B cell (primary cell): ENCODE results near the gene SMTN. TPM values are rescaled to one million over a fixed set of nuclear protein-coding genes. Genes with fewer than 3 reads are reported as not detected.
A peak's percentile ranks its signal among the peaks of the same experiment; 100 is the strongest.

Source experiments
- ATAC-seq: fragments of 200-7000 bp; cut with Tn5 transposase; one replicate; pipeline ENCODE4 v1.10.0; 2021; ENCODE audit warnings: low read depth, mild to moderate bottlenecking, moderate number of reproducible peaks, moderate library complexity
- CTCF ChIA-PET: fragments of 350-600 bp; sonication (Branson Sonifier 250); formaldehyde crosslinking; loops from one replicate; lab custom pipeline; 2021; ENCODE audit warnings: antibody characterized with exemption, inconsistent platforms; lab: Charles Lee
- POLR2A ChIA-PET: fragments of 350-600 bp; sonication (Branson Sonifier 250); formaldehyde crosslinking; loops from one replicate; lab custom pipeline; 2021; ENCODE audit warnings: antibody characterized with exemption; lab: Charles Lee
- DNase-seq: peaks from one replicate; pipeline ENCODE4 v3.0.0; 2013
- H2AFZ ChIP-seq: 2 replicates; pipeline ENCODE4 v1.6.1; 2012; ENCODE audit warnings: mild to moderate bottlenecking, low read depth, low read length; ENCODE audit not compliant: insufficient read depth, poor library complexity, severe bottlenecking
- H3K27ac ChIP-seq, 2 donors: 1 replicate in 1 of 2; 2 replicates in 1 of 2; pipeline ENCODE4 v1.5.1; 2012 to 2013; ENCODE audit warnings: low read length in 2 of 2, mild to moderate bottlenecking in 2 of 2, moderate library complexity in 1 of 2
- H3K27me3 ChIP-seq, 4 experiments: fragments of 200-600 bp in 1 of 4; sonication (generic) in 1 of 4; replicated peaks in 1 of 4; 1 replicate in 2 of 4; 2 replicates in 2 of 4; pipeline versions ENCODE4 v1.6.1 to v1.7.0; 2013 to 2016; ENCODE audit warnings: low read length in 3 of 4, mild to moderate bottlenecking in 2 of 4, mixed read lengths in 1 of 4, moderate library complexity in 1 of 4; ENCODE audit not compliant: insufficient read depth in 4 of 4, control insufficient read depth in 3 of 4; ENCODE audit errors: control extremely low read depth in 1 of 4
- H3K36me3 ChIP-seq, 2 experiments: replicated peaks in 1 of 2; 1 replicate in 1 of 2; 2 replicates in 1 of 2; pipeline versions ENCODE4 v1.6.1 to v1.7.1; 2013; ENCODE audit warnings: low read length in 1 of 2; ENCODE audit not compliant: insufficient read depth in 2 of 2, control insufficient read depth in 1 of 2; ENCODE audit errors: control extremely low read depth in 1 of 2, extremely low read depth in 1 of 2
- H3K4me1 ChIP-seq, 2 donors: fragments of 200-600 bp in 1 of 2; sonication (generic) in 1 of 2; 1 replicate in 1 of 2; 2 replicates in 1 of 2; pipeline versions ENCODE4 v1.5.1 to v1.6.1; 2013 to 2017; ENCODE audit warnings: low read length in 2 of 2; ENCODE audit not compliant: control insufficient read depth in 2 of 2, insufficient read depth in 2 of 2
- H3K4me2 ChIP-seq: replicated peaks from 2 replicates; pipeline ENCODE3; 2012; ENCODE audit warnings: mild to moderate bottlenecking, low read depth, low read length; ENCODE audit not compliant: poor library complexity, severe bottlenecking
- H3K4me3 ChIP-seq, 5 experiments: fragments of 200-600 bp in 1 of 5; sonication (generic) in 1 of 5; 1 replicate in 3 of 5; 2 replicates in 2 of 5; pipeline versions ENCODE4 v1.5.1 to v1.7.0; 2011 to 2016; ENCODE audit warnings: low read length in 4 of 5, mild to moderate bottlenecking in 4 of 5, low read depth in 2 of 5, control low read depth in 1 of 5, moderate library complexity in 1 of 5; ENCODE audit not compliant: insufficient read depth in 1 of 5; ENCODE audit errors: control extremely low read depth in 1 of 5, extremely low read depth in 1 of 5
- H3K79me2 ChIP-seq: fragments of 200-600 bp; sonication (generic); one replicate; pipeline ENCODE4 v1.6.0; 2016; ENCODE audit warnings: low read length; ENCODE audit not compliant: control insufficient read depth, insufficient read depth
- H3K9ac ChIP-seq: fragments of 200-600 bp; sonication (generic); 2 replicates; pipeline ENCODE4 v1.6.1; 2017; ENCODE audit warnings: mild to moderate bottlenecking, low read length, moderate library complexity
- H3K9me3 ChIP-seq, 3 donors: one replicate each; pipeline versions ENCODE4 v1.6.1 to v1.7.1; 2013; ENCODE audit warnings: low read length in 2 of 3; ENCODE audit not compliant: control insufficient read depth in 2 of 3, insufficient read depth in 1 of 3; ENCODE audit errors: control extremely low read depth in 1 of 3
- H4K20me1 ChIP-seq: 2 replicates; pipeline ENCODE4 v1.6.0; 2012; ENCODE audit warnings: mild to moderate bottlenecking, low read length; ENCODE audit not compliant: insufficient read depth, control insufficient read depth, poor library complexity, severe bottlenecking
- H3K27ac Mint-ChIP-seq: one replicate; pipeline ENCODE4 v1.8.0; 2021; ENCODE audit warnings: mixed read lengths
- H3K27me3 Mint-ChIP-seq: one replicate; pipeline ENCODE4 v1.8.0; 2021; ENCODE audit warnings: mixed read lengths
- H3K4me1 Mint-ChIP-seq: one replicate; pipeline ENCODE4 v1.8.0; 2021; ENCODE audit warnings: mixed read lengths
- H3K4me3 Mint-ChIP-seq: one replicate; pipeline ENCODE4 v1.8.0; 2021; ENCODE audit warnings: mixed read lengths
- H3K9me3 Mint-ChIP-seq: one replicate; pipeline ENCODE4 v1.8.0; 2022; ENCODE audit warnings: mixed read lengths; ENCODE audit not compliant: insufficient read depth
- EZH2 ChIP-seq: IDR thresholded peaks from 2 replicates; pipeline ENCODE4 v1.6.1; 2012; ENCODE audit warnings: borderline replicate concordance, low read depth, mild to moderate bottlenecking, moderate library complexity, low read length; ENCODE audit not compliant: insufficient read depth, poor library complexity, severe bottlenecking
- WGBS: methylation state at CpG from one replicate; pipeline ENCODE4 v1.1.5; 2013; ENCODE audit warnings: missing lambda C conversion rate; ENCODE audit not compliant: insufficient coverage; 5-methylcytosine and 5-hydroxymethylcytosine counted together
- intact Hi-C: fragments of 100-400 bp; cut with micrococcal nuclease; formaldehyde crosslinking; loops from one replicate; pipeline ENCODE4 v1.10.0; 2022
- polyA plus RNA-seq: library from polyadenylated mRNA; depleted of rRNA; stranded (reverse); fragments of >200 nt; gene quantifications from 2 replicates; pipeline ENCODE4 v1.2.3, GENCODE V29; 2012
- total RNA-seq, 2 donors: library from RNA; stranded (reverse); fragments of 120-200 nt in 1 of 2; gene quantifications; 1 replicate in 1 of 2; 2 replicates in 1 of 2; pipeline versions ENCODE4 v1.2.3 to v1.2.4, GENCODE V29; 2013 to 2022
- TF ChIP-seq, protein P1 (sequence below): fragments of 200-600 bp; IDR thresholded peaks from one replicate; pipeline ENCODE4 v1.8.0; 2022; ENCODE audit warnings: antibody characterized with exemption, mild to moderate bottlenecking

SMTN gene
- total and polyA plus RNA-seq, 2 donors (not counting 1 experiment from before 2014, with no cell fraction given) = 4.0 to 7.0 TPM

GRCh38 chr22:31090217-31091085 lies 9.3 kb downstream of the SMTN start:
- no peak overlapping the region for H3K4me3 ChIP-seq
- DNase-seq (no peak), ATAC-seq (no peak)
- H4K20me1 ChIP-seq = no peaks in the 10 kb centered on the region
- H3K9ac ChIP-seq = no peak overlapping the region
- peaks cover 12 to 32% of the 10 kb centered on the region in 2 donors for H3K4me1 ChIP-seq
- Mint-ChIP-seq H3K27me3 (no peaks in the 10 kb centered on the region), H3K4me1 (peaks cover 14% of the 10 kb centered on the region), H3K4me3 (no peak overlapping the region), H3K9me3 (no peaks in the 10 kb centered on the region), H3K27ac (peak overlapping the region; percentile 53)
- H3K79me2 ChIP-seq = no peaks in the 10 kb centered on the region
- ChIA-PET POLR2A (no interaction called here), CTCF (interaction anchor here (1.0 to 2.3 kb wide), 6 partner anchors 17 to 223 kb away, joined by 3 to 9 read pairs (median 4); partner anchors contain the start of gene SELENOM)
- H3K9me3 ChIP-seq = no peaks in the 10 kb centered on the region
- no peak overlapping the region for H2AFZ ChIP-seq
- H3K27ac ChIP-seq = peak overlapping the region in 1 of 2 donors; percentile 18
- H3K4me2 ChIP-seq = peak overlapping the region; percentile 51
- WGBS = 95% methylated on average over 11 of the region's 15 CpGs
- intact Hi-C loops = no loop called here
- H3K27me3 ChIP-seq = no peaks in the 10 kb centered on the region
- no peak for TF ChIP-seq EZH2
- TF ChIP-seq, protein P1, sequence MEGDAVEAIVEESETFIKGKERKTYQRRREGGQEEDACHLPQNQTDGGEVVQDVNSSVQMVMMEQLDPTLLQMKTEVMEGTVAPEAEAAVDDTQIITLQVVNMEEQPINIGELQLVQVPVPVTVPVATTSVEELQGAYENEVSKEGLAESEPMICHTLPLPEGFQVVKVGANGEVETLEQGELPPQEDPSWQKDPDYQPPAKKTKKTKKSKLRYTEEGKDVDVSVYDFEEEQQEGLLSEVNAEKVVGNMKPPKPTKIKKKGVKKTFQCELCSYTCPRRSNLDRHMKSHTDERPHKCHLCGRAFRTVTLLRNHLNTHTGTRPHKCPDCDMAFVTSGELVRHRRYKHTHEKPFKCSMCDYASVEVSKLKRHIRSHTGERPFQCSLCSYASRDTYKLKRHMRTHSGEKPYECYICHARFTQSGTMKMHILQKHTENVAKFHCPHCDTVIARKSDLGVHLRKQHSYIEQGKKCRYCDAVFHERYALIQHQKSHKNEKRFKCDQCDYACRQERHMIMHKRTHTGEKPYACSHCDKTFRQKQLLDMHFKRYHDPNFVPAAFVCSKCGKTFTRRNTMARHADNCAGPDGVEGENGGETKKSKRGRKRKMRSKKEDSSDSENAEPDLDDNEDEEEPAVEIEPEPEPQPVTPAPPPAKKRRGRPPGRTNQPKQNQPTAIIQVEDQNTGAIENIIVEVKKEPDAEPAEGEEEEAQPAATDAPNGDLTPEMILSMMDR = no peak
- H3K36me3 ChIP-seq = no peaks in the 10 kb centered on the region
